Sigmoid colon (tissue), 4 donors: ENCODE results near the gene SARNP.

ENCODE experiments used
- POLR2A ChIP-seq, 2 donors: fragments of 450-650 bp; IDR thresholded peaks; one replicate each; pipeline ENCODE4 v1.6.1; 2016; ENCODE audit warnings: antibody characterized with exemption in 2 of 2, mild to moderate bottlenecking in 2 of 2, moderate library complexity in 2 of 2
- POLR2AphosphoS5 ChIP-seq, 4 donors: sonication (generic); formaldehyde crosslinking; IDR thresholded peaks; one replicate each; pipeline ENCODE4 v1.6.1; 2017; ENCODE audit warnings: antibody characterized with exemption in 4 of 4
- TF ChIP-seq, protein P1 (sequence below), 4 experiments: fragments of 450-650 bp in 3 of 4; fragments of 200-600 bp in 1 of 4; IDR thresholded peaks; one replicate each; pipeline ENCODE4 v1.5.1; 2016 to 2019; ENCODE audit warnings: antibody characterized with exemption in 4 of 4, mild to moderate bottlenecking in 3 of 4, moderate library complexity in 2 of 4

DNA sequence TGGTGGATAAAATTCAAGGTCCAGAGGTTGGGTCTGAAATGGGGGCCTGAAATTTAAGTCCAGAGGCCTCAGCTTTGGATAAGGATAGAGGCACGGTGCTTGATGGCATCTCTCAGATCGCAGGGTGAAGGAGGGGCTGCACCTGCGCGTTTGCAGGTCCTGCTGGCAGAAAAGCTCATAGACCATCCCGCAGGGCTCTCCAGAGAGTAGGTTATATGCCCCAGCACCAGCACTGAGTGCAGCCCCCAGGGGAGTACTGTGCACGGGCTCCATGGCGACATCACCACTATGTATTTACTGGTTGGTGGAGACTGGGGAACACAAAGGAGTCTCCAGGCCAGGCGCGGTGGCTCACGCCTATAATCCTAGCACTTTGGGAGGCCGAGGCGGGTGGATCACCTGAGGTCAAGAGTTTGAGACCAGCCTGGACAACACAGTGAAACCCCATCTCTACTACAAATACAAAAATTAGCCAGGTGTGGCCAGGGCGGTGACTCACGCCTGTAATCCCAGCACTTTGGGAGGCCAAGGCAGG, 84.4 kb downstream of the SARNP start:
- TF ChIP-seq, protein P1, sequence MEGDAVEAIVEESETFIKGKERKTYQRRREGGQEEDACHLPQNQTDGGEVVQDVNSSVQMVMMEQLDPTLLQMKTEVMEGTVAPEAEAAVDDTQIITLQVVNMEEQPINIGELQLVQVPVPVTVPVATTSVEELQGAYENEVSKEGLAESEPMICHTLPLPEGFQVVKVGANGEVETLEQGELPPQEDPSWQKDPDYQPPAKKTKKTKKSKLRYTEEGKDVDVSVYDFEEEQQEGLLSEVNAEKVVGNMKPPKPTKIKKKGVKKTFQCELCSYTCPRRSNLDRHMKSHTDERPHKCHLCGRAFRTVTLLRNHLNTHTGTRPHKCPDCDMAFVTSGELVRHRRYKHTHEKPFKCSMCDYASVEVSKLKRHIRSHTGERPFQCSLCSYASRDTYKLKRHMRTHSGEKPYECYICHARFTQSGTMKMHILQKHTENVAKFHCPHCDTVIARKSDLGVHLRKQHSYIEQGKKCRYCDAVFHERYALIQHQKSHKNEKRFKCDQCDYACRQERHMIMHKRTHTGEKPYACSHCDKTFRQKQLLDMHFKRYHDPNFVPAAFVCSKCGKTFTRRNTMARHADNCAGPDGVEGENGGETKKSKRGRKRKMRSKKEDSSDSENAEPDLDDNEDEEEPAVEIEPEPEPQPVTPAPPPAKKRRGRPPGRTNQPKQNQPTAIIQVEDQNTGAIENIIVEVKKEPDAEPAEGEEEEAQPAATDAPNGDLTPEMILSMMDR (IDR thresholded peaks at IDR 0.05) = no peak
- TF ChIP-seq POLR2AphosphoS5 (IDR thresholded peaks at IDR 0.05) (no peak), POLR2A (IDR thresholded peaks at IDR 0.05) (no peak)
